Stimulated activated CD8-positive, alpha-beta memory T cell treated with anti-CD3 and anti-CD28 coated beads, Interleukin-4, amount 100 ng/mL, for 4 hours (primary cell): ENCODE results near the gene CLOCK.
A peak's percentile ranks its signal among the peaks of the same experiment; 100 is the strongest.

ENCODE experiments used
- DNase-seq, 2 donors: peaks; one replicate each; pipeline ENCODE4 v3.0.0-alpha.2; 2020; ENCODE audit warnings: low read depth in 2 of 2, low spot score in 1 of 2

Gene CLOCK

DNA sequence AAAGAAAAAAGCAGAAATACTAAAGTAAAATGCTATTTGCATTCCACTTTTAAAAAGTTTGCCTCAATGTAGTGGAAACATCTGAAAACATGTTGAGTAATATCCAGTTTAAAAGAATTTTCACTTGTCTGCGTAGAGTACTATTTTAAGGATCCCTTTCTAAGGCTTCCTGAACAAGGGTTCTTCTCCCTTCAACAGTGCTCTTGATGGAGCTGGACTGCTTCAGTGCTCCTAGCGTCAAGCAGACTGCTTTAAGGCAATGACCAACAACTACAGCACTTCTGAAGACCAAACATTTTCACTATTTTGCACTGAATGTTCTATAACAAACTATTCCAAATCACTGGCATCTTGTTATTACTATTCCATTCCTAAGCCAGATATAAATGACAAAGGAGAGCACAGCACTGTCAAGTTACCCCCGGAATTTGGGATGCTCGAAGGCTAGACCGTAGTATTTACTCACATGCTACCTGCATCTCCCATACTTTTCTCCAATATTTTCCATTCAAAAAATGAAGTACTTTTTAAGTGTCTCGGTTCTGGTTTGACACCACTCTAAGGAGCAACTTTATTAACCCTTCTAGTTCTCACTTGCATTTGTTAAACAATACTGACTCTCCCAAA lies 114.9 kb downstream of the CLOCK start:
- no peak for DNase-seq

DNA sequence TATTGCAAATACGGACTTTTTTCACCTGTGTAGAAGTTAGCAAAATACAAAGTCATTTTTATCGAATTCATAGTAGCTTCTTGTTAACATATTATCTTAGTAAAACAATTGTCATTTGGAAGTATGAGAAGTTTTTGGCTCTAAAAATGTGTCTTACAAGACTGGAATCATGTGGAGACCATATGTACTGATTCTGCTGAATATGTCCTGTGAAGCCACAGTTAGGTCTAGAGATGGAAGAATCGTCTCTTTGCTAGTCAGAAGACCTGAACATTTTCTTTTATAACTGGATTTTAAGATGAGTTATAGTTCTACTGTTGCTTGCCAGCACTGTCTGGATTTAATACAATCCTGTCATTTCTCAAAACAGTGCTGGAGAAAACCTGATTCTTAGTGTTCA lies 121.9 kb downstream of the CLOCK start:
- no peak for DNase-seq

DNA sequence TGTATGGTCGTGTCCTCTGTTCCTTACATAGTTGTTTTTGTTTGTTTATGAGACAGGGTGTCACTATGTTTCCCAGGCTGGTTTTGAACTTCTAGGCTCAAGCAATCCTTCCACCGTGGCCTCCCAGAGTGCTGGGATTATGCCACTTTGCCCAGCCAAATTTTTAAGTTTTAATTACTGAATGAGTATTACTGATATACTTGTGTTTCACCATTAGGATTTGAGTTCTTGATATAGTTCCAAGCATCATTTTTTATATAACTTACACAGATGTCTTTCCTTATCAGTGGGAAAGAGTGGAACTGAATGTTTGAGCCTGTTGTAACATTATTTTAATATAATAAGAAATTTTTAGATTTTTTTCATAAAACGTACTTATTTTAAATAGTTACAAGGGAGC lies 130.5 kb downstream of the CLOCK start:
- no peak for DNase-seq

DNA sequence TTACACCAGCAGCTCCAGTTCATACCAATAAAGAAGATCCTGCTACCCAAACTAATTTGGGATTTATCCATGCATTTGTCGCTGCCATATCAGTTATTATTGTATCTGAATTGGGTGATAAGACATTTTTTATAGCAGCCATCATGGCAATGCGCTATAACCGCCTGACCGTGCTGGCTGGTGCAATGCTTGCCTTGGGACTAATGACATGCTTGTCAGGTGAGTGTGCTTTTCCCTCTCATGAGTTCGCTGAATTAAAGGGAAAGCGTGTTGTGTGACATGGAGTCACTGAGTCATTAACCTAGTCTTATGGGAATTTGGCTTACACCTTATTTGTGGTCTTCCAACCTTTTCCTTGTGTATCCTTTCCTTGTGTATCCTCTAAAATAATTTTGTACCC lies 135.1 kb downstream of the CLOCK start:
- no peak for DNase-seq

DNA sequence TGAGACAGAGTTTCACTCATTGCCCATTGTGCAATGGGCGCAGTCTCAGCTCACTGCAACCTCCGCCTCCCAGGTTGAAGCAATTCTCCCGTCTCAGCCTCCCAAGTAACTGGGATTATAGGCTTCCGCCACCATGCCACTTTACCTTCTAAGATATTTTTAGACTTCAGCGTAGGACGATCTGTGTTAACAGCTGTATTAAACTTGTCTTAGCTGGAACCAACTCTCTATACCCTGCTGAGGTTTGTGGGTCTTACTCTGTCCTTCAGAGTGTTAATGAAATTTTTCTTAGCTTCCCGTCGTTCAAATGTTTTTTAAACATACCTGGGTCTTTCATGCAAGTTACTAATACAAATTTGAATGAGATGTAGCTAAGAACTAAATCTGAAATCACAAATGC lies 136.3 kb downstream of the CLOCK start:
- DNase-seq: no peak

DNA sequence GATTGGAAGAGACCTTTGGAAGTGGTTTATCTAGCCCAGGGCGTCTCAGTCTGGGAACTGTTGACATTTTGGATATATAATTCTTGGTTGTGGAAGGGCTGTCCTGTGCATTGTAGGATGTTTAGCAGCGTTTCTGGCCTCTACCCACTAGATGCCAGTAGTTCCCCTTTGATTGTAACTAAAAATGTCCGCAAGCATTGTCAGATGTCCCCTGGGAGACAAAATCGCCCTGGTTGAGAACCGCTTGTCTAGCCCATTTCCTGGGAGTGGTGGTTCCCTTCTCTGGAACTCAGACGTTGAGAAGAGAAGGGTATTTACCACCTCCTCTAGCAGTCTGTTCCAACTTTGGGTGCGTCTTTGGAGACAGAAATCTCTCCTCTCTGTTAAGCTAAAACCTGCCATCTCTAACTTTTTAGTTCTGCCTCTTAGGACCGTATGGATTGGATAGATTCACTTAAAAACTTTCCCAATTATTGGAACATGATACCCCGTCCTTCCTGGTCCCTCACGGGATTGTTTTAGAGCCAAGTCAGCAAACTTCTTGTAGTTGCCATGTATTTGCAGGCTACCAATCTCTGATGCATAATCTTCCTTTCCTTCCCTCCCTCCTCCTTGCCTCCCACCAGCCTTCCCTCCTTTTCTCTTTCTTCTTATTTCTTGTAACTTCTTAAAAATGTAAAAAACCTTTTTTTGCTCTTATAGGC lies 137.1 kb downstream of the CLOCK start:
- no peak for DNase-seq

DNA sequence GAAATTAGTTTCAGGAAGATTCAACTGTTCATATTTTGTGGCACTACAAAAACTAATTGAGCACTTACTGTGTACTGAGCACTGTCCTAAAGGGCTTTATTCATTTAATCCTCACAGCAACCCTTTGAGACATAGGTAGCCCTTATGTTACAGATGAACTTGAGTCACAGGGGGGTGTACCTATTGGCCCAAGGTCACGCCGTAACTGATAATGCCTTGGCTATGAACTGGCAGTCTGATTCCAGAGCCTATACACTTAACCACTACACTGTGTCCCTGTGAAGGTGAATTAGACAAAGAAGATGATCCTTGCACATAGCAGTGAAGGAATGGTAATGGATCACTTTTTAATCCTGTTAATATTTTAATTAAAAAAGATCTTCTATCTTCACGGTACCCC lies 138.9 kb downstream of the CLOCK start:
- no peak for DNase-seq

DNA sequence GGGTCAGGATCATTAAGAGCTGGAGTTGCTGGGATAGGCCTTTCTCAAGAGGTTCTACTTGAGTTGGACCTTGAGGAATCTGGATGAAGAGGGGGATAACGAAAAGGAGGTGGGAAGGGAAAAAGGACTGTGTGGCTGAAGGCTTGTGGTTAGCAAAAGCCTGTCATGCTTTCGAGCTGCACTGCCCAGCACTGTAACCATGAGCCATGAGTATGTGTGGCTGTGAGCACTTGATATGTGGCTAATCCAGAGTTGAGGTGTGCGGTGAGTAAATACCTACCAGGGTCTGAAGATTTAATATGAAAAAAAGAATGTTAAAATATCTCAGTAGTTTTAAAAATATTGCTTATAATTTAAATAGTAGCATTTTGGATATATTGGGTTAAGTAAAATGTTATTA lies 139.6 kb downstream of the CLOCK start:
- no peak for DNase-seq

DNA sequence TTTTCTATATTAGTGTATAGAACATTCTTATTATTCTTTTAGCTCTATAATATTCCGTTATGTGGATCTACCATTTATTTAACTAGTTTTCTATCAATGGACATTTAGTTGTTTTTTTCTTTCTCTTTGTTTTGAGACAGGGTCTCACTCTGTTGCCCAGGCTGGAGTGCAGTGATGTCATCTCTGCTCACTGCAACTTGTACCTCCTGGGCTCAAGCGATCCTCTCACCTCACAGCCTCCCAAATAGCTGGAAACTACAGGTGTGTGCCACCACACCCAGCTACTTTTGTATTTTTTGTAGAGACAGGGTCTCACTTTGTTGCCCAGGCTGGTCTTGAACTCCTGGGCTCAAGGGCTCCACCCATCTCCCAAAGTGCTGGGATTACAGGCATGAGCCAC lies 140.2 kb downstream of the CLOCK start:
- DNase-seq: no peak

DNA sequence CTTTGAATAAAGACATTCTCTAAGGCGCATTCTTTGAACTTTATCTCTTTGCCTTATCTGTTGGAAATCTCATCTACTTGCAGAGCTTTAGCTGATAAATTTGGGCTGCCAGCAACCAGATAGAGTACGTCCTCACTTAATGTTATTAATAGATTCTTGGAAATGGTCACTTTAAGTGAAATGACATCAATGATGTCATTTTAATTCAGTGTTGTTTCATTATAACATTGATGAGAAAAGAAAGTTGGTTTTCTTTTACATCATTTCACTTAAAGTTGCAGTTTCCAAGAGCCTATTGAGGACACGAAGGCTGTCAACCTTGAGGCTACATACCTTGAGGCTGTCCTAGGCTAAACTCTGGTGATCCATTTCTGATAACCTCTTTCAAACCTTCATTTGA lies 141.6 kb downstream of the CLOCK start:
- no peak for DNase-seq

DNA sequence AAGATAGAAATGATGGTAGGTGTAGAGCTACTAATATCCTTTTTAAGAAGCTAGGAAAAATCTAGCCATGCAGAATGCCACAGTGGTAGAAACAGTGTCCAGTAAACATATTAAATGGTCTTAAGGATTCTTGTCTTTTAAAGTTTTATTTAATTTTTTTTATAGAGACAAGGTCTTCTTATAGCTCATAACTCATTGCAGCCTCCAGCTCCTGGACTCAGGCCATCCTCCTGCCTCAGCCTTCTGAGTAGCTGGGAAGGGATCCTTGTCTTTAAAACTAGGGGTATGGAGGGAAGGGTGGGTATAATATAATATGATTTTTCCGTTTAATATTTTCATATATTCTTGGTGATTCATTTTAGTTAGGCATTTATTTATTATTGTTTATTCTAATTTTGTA lies 147.1 kb downstream of the CLOCK start:
- DNase-seq: no peak

DNA sequence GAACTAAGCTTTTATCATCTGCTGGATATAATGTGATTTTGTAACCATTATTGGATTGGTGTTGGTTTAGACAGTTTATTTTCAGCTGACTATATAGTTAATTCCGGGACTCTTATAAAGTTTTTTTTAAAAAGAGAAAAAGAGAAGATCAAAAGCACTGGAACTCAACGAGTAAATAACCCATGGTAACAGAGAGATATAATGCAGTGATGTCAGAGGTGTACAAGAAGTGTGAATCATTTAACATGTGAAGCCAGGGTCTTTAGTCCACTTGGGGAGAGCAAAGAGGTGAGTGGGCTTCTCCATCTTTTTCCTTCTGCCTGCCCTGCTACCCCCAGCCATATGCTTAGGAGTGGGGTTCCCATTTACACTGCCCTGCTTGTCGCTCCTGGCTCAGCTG lies 147.7 kb downstream of the CLOCK start:
- DNase-seq: no peak

DNA sequence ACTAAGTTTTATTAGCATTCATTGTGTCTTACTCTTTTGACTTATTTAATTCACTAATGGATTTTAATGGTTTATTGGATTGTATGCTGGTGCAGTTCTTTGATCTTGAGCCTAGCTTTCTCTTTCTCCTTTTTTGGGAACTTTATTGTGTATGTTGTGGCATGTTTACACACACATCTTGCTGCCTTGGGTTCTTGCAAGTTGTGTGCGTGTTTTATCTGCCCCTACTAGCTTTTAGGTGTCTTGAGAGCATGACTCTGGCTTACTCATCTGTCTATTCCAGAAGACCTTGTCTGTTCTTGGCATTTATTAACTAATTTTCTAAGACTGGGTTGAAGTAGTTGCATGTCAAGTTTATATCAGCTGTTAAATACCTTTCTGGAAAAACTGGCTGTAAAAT lies 148.2 kb downstream of the CLOCK start:
- DNase-seq: no peak

DNA sequence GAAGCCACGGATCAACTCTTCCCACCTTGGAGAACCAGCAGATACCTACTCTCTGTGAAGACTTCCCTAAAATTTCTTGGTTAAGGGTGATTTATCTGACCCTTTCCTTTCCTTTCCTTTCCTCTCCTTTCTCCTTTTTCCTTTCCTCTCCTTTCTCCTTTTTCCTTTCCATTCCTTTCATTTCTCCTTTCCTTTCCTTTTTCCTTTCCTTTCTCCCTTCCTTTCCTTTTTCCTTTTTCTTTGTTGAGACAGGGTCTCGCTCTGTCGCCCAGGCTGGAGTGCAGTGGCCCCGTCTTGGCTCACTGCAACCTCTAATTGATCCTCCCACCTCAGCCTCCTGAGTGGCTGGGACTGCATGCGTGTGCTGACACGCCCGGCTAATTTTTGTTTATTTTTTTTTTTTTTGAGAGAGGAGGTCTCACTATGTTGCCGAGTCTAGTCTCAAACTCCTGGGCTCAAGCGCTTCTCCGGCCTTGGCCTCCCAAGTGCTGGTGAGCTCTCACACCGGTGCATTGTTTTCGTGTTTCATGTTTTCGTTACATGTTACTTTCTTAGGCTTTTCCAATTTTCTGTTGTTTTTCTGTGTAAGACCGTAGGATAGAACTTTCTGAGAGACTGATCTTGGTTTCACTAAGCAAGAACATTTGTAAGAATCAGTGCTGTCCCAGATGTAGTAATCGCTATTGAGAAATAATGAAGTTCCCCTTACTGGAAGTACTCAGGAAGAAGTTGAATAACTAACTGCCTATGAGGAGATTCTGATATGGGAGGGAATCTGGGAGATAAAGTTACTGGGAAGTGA lies 149.0 kb downstream of the CLOCK start:
- no peak for DNase-seq

DNA sequence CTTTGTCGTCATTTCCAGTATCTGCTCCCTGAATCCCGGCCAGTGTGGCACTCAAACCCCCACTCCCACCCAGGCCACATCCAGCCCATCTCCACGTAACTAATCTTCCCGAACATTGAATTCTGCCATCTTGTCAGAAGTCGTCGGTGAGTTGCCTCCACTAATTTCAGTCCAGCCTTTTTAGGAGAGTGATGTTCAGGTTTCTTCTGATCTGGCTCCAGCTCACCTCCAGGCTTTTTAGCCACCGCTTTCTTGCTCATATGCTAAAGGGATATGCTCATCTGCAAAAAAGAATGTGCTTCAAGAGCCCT lies 149.6 kb downstream of the CLOCK start:
- no peak for DNase-seq

DNA sequence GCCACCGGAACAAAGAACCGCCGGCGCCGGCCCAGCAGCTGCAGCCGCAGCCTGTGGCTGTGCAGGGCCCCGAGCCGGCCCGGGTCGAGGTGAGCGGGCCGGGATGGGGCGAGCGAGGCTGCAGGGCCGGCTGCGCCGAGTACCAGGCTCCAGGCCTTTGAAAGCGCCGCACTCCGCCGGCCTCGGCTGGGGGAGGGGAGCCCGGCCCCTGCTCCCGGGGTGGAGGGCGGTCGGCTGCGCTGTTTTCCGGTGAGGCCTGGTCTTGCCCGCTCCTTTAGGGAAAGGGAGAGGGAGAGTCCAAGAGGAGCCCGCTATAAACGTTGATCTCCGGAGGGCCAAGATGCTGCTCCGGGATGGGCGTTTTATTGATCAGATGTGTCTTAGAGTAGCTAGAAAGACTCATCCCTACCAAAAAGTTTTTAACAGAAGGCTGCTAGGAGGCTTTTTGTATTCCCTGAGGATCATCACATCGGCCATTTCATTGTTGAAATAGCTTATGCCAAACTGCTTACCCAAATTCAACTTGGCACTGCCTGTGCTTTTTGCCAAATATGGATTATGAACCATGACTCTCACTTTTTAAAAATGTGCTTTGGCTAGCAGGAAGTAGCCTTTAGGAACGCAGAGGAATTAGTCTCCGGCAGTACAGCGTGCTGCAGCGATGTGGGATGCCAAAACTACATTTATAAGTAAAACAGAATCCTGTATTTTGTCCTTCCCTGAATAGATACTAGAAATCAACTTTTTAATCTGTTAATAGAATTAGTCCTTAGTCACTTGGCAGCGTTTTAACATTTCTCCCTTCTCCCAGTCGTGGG lies 150.2 kb downstream of the CLOCK start:
- DNase-seq: no peak

DNA sequence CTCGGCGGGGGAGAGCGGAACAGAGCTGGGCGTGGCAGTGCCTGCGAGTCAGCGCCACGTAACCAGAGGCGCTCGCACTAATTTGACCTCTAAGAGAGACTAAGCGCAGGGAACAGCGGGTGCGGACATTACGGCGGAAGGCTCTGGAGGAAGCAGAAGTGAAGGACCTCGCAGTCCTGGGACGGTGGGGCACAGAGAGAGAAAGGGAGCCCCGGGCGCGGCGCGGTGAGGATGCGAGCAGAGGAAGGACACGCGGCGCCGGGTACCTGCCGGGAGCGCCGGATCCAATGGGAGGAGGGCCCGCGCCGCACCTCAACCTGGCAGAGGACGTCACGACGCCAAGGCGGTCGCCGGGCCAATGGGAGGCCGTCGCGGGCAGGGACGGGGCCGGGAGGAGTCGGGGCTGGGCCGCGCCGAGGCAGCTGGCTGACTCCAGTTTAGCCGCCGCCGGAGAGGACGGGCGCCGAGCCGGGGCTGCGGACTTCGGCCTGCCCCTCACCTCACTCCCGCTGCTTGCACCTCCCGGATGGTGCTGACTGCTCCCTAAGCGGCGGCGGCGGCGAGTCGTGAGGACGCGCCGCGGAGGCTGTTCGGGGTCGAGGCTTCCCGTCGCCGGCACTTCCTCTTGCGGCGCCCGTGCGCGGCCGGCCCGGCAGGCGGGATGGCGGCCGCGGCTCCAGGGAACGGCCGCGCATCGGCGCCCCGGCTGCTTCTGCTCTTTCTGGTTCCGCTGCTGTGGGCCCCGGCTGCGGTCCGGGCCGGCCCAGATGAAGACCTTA lies 151.0 kb downstream of the CLOCK start, which contains the start of gene TMEM165:
Gene TMEM165 (plus strand): TSS at position 429 of the 779 bp plus-strand sequence. CDS start 233 bp downstream, at position 662.
- DNase-seq: peak; percentile 59 to 78

DNA sequence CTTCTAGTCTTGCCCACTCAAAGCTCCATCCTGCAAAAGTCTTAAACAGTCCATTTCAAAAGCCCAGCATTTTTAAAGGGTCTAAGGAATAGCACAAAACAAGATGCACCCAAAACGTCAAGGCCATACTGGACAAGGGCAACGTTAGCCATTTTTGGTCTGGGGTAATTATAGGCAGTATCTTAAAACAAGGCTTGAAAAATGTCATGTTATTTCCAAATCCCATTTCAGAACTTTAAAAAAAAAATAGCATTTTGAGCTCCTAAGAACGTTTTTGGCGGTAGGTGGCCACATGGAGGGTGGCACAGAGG lies 151.5 kb downstream of the CLOCK start:
- DNase-seq: no peak

DNA sequence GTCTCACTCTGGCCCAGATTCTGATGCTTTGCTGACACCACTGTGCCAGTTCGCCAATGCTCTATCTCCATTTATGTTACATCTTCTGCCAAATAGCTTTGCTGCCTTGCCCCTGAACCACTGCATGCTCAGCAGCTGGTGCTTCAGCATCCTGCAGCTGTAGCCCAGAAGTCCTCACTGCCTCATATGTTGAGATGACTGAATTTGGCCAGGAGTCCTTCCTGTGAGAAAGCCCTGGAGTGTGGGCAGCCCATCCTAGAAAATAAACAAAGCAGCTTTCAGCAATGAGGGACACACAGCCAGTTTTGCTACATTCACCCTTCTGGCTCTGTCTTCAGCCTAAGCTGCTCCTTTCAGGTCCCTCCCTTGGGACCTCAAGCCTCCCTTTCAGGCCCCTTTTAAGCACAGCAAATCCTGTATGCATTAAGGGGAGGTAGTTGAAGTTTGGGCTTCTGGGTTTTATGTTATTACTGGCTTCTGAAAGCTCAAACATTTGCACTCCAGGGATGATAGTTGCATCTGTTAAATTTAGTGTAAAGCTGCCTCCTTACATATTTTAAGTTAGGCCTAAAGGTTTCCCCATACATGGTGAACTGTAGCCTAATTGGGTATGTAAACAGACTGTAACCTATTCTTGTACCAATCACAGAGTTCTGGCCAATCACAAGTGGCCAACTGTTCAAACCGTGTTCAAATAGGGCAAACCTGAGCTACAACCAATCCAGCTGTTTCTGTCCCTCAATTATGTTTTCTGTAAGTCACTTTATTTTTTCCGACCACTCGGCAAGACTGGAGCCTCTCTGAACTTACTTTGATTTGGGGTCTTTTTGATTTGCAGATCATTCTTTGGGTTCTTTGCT lies 153.0 kb downstream of the CLOCK start:
- DNase-seq: no peak

DNA sequence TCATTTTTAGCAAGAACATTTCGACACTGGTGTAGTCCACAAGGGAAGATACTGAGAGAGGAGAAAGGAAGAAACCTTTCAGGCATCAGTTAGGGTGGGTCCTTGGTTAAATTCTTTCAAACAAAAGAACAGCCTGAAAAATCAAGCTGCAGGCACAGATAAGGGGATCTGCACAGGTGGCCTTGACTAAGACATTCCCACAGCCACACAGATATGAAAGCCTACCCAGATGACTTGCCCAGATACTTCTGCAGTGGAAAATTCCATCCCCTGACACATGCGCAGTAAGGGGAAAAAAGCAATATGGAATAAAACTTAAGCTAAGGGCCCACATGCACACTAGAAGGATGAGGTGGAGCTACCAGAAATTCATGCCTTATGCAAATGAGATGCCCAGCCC lies 159.9 kb downstream of the CLOCK start:
- no peak for DNase-seq
